GM21723 (cell line): Measurements from ENCODE around the gene VEGFA.

Source experiments
- ATAC-seq: cut with Tn5 transposase; IDR thresholded peaks from one replicate; pipeline ENCODE4 v1.9.1; 2021; ENCODE audit warnings: mild to moderate bottlenecking, moderate library complexity; ENCODE audit not compliant: unreplicated experiment

Gene VEGFA

DNA sequence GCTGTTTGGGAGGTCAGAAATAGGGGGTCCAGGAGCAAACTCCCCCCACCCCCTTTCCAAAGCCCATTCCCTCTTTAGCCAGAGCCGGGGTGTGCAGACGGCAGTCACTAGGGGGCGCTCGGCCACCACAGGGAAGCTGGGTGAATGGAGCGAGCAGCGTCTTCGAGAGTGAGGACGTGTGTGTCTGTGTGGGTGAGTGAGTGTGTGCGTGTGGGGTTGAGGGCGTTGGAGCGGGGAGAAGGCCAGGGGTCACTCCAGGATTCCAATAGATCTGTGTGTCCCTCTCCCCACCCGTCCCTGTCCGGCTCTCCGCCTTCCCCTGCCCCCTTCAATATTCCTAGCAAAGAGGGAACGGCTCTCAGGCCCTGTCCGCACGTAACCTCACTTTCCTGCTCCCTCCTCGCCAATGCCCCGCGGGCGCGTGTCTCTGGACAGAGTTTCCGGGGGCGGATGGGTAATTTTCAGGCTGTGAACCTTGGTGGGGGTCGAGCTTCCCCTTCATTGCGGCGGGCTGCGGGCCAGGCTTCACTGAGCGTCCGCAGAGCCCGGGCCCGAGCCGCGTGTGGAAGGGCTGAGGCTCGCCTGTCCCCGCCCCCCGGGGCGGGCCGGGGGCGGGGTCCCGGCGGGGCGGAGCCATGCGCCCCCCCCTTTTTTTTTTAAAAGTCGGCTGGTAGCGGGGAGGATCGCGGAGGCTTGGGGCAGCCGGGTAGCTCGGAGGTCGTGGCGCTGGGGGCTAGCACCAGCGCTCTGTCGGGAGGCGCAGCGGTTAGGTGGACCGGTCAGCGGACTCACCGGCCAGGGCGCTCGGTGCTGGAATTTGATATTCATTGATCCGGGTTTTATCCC, at the start of gene VEGFA:
TSS of gene VEGFA (plus strand) at position 686 of the 846 bp plus-strand sequence.
- ATAC-seq = peak; percentile 56

GRCh38 chr6:43720999-43721398, 49.0 kb upstream of the VEGFA start:
- ATAC-seq = no peak

- ATAC-seq = no peak
These were observed 47.0 kb upstream of the VEGFA start for GRCh38 chr6:43722920-43723545.

DNA sequence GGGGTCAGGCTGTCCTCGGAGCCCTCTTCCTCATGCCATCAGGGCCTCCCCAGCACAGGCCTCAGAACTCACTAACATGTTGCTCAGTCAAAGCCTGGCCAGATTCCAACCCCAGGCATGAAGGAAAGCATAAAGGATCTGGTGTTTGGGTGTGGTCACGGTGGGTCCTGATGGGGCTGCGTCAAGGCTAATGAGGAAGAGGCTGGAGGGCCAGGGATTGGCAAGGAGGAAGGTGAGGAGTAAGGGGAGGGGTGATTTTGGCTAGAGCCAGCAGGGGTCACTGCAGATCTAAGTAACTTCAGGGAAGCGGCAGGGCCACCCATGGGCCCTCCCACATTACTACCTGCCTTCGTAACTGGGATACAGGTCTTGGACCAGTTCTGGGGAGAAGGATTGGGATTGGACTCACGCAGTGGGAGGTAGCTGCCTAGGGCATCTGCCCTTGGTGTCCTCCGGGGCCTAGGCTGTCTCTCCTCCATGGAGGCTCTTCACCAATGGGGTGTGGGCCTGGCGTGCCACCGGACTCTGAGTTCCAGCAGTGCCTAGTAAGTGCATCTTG, 46.2 kb upstream of the VEGFA start:
- ATAC-seq = peak; percentile 66

DNA sequence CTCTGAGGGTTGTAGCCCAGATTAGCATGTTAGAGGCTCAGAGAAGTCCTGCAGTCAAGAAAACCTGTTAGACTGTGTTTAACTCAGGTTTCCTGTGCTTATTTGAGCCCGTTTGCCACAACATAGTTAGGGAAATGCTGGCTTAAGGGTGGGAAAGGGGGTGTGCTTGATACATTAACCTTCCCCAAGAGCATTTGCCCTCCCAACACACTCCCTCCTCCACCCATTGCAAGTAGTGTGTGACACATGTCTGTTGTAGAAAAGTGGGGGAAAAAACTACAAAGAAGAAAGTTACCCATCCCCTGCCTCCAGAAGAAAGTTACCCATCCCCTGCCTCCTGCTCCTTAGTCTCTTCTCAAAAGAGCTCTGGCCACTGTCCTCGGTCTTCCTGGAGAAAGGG, 45.7 kb upstream of the VEGFA start:
- ATAC-seq = no peak

DNA sequence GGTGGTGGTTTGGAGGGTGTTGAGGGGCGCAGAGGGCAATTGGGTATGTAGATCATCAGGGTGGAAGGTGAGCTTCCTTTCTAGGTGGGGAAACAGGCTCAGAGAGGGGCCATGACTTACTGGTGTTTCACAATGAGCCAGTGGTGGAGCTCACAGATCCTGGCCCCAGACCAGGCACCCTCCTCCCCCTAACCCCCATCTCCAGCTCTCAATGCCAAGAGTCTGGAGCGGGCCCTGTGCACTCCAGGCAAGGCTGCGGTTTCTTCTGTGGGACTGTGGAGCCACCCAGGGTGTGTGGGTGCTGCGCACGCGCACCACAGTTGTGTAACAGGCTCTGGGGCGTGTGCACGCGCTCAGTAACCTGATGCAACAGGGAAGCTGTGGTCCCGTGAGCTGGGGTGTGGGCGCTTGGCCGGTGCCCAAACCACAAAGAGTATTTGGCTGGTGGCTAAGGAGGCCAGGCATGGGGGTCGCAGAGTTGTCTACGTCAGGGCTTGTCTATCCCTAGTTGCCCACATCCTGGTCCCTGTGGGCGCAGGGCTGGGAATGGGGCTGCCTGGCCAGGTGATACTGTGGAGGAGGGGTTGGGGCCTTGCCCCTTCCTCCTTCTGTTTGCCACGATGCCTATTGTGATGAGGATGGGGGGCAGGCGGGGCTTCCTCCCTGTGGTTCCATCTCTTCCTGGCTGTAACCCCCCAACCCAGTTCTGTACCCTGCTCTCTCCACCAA, 44.9 kb upstream of the VEGFA start:
- ATAC-seq = peak; percentile 78

DNA sequence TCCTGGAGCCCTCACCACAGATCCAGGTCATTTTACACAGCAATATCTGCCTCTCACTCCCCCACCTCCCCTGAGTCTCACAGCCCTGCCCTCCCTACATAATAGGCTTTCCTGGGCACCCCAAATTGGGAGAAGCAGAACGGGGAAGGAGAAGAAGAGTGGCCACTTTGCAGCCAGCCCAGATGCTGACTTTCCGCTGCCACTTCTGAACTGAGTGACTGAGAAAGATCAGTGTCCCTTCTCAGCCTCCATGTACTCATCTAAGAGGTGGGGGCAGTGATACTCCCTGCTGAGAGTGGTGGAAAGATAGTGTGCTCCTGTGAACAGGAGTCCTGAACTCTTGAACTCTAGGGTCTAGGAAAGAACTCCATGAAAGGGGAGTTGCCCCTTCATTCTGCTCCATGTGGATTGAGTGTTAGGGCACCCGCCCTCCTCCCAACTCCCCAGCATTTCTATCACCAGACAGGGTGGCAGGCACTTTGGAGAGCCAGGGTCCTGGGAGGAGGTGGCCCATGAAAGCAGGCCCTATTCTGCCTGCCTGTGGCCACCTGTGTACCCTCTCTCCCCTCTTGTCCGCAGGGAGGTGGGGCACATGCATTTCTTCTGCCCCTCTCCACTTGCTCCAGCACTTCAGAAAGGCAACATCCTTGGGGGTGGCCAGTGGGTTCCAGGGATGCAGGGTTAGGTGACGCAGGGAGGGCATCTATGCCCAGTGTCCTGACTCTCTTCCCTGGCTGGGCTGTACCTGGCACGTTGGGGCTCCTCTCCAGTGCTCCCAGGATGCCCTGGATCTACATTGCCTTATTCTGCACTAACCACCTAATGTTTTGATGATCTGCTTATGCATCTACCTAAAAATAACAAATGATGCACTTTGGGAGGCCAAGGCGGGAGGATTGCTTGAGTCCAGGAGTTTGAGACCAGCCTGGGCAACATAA, 44.1 kb upstream of the VEGFA start:
- ATAC-seq = no peak

GRCh38 chr6:43727634-43728033, 42.4 kb upstream of the VEGFA start:
- ATAC-seq = no peak

DNA sequence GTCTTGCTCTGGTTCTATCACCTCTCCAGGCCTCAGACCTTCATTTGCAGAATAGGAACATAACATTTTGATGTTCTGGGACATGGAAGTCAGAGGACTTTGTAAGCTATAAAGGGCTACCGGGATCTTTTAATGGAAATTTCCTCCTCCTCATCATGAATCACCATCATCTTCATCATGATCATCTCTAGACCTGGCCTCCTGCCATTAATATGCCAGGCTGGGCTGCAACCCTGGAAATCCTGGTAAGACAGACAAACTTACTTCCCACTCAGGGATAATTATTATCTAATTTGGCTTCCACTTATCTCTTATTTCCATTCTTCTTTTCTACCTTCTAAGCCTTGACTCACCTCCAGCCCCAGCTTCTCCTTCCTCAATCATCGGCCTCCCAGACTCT, 41.4 kb upstream of the VEGFA start:
- ATAC-seq = no peak

GRCh38 chr6:43729537-43729936, 40.5 kb upstream of the VEGFA start:
- no peak for ATAC-seq

DNA sequence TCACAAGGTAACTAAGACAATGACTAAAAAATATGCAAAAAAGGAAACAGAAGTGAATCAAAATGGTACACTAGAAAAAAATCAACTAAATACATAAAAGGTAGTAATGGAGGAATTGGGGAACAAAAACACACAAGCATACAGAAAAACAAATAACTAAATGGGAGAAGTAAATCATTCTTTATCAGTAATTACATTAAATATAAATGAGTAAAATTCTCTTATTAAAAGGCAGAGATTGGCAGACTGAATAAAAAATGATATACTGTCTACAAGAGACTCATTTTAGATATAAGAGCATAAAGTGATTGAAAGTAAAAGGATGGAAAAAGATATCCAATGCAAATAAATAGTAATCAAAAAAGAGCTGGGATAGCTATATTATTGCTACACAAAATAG, 39.4 kb upstream of the VEGFA start:
- no peak for ATAC-seq

GRCh38 chr6:43733471-43734293, 36.3 kb upstream of the VEGFA start:
- ATAC-seq = peak; percentile 87

DNA sequence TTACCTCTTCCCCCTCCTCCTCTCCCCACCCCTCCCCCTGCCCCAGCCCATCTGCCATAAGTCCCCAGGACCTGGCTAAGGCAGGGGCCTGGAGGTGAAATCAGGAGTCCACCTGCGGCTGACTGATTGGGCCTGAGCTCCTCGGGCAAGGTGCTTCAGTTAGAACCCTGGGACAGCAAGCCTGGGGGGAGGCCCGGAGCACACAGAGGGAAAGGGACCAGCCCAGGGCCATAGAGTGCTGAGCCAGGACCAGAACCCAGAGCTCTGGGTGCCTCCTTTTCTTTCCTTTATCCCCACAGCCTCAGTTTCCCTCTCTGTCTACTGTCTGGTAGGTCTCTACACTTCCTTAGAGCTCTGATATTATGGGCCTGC, 35.7 kb upstream of the VEGFA start:
- ATAC-seq = no peak

- no peak for ATAC-seq
These were observed 34.3 kb upstream of the VEGFA start for GRCh38 chr6:43735642-43736199.

DNA sequence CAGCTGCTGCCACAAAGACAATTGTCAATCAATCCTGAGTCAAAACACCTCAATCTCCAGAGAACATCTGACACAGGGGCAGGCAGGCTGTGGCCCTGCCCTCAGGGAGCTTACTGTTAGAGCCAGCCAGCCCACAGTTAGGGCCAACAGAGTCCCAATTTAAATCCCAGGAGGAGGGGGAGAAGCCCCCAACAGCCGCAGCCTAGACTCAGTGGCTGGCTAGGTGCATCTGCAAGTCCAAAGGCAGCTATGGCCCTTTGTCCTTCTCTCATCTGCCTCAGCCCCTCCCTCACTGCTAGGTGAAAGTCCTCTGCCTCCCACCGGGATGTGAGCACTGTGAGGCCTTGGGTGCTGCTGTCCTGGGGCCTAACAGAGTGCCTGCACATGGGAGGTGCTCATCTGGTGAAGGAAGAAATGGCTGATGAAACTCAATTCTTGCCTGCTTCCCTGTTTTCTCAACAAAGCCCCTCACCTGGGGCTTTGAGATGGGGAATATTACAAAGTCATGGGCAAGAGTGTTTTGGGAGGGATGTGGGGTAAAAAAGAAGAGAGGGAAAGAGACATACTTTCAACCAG, 33.7 kb upstream of the VEGFA start:
- ATAC-seq = no peak

- no peak for ATAC-seq
These were observed 33.2 kb upstream of the VEGFA start for GRCh38 chr6:43736844-43737243.

DNA sequence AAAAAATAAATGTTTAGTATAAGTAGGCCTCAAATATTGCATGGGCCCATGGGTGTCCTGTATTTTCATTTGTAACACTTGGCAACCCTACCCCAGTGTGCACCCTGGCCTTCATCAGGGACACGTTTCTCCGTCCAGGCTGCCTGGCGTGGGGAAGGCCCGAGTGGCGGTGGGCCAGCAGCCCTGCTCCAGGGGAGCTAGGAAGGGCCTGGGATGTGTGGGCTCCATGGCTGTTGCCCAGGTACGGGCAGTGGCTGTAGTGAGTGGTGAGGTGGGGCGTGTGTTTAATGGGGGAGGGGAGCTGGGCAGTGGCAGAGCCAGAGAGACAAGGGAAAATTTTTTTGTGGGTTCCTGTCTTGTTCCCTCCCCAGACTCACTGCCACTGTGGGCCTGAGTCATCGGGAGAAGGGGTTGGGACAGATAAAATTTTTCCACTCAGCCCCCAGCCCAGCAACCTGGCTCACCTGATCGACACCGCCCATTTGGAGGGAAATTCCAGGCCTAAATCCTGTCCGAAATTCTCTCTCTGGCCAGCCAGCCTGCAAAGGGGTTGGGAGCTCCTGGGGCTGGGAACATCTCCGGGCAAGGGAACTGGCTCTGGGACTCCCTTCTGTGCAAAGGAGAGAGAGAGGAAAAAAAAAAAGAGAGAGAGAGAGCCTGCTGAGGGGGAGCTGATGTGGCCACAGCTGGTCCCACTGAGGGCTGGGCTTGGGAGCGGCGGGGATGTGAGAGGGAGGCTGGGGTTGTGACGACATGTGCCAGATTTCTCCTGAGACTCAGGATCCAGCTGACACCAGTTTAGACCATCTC, 32.5 kb upstream of the VEGFA start:
- ATAC-seq = no peak

DNA sequence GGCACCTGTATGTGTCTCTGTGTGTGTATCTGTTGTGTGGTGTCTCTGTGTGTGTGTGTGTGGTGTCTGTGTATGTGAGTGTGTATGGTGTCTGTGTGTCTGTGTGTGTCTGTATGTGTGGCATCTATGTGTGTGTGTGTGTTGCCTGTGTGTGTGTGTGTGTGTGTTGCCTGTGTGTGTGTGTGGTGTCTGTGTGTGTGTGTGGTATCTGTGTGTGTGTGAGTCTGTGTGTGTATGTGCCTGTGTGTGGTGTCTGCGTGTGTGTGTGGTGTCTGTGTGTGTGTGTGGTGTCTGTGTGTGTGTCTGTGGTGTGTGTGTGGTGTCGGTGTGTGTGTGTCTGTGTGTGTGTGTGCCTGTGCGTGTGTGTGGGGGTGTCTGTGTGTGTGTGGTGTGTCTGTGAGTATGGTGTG, 31.7 kb upstream of the VEGFA start:
- ATAC-seq = no peak
